HG03521 (cell line): Measurements from ENCODE around the gene SASH3.

Experiments used
- ATAC-seq: cut with Tn5 transposase; IDR thresholded peaks from one replicate; pipeline ENCODE4 v1.9.1; 2021; ENCODE audit warnings: mild to moderate bottlenecking, moderate library complexity; ENCODE audit not compliant: unreplicated experiment

SASH3 gene

DNA sequence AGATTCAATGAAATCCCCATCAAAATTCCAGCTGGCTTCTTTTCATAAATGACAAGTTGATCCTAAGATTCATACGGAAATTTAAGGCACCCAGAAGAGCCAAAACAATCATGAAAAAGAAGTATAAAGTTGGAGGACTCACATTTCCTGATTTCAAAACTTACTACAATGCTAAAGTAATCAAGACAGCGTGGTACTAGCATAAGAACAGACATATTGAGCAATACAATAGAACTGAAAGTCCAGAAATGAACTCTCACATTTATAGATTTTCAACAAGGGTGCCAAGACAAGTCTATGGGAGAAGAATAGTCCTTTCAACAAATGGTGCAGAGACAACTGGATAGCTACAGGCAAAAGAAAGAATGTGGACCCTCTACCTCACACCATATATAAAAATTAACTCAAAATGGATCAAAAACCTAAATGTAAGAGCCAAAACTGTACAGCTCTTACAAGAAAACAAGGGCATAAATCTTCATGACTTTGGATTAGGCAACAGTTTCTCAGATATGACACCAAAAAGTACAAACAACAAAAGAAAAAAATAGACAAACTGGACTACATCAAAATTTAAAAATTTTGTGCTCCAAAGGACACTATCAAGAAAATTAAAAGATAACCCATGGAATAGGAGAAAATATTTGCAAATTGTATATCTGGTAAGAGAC, 28.5 kb downstream of the SASH3 start:
- no peak for ATAC-seq

DNA sequence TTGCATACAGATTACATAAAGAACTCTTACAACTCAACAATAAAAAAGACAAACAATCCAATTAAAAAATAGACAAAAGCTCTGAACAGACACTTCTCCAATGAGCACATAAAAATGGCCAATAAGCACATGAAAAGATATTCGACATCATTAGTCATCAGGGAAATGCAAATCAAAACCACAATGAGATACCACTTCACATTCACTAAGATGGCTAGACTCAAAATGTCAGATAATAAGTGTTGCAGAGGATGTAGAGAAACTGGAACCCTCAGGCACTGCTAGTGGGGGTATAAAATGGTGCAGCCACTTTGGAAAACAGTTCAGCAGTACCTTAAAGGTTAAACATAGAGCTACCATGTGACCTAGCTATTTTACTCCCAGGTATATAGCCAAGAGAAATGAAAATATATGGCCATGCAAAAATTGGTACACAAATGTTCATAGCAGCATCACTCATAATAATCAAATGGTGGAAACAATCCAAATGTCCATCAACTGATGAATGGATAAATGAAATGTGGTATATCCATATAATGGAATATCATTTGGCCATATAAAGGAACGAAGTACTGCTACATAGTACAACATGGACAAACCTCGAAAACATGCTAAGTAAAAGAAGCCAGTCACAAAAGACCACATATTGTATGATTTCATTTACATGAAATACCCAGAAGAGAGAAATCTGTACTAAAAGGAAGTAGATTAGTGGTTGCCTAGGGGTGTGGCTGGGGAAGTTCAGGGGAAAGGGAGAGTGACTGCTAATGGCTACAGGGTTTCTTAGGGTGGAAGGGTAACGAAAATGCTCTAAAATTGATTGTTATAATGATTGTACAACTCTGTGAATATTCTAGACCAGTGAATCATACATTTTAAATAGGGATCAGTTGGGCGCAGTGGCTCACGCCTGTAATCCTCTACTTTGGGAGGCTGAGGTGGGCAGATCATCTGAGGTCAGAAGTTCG, 29.4 kb downstream of the SASH3 start:
- ATAC-seq, result no peak

DNA sequence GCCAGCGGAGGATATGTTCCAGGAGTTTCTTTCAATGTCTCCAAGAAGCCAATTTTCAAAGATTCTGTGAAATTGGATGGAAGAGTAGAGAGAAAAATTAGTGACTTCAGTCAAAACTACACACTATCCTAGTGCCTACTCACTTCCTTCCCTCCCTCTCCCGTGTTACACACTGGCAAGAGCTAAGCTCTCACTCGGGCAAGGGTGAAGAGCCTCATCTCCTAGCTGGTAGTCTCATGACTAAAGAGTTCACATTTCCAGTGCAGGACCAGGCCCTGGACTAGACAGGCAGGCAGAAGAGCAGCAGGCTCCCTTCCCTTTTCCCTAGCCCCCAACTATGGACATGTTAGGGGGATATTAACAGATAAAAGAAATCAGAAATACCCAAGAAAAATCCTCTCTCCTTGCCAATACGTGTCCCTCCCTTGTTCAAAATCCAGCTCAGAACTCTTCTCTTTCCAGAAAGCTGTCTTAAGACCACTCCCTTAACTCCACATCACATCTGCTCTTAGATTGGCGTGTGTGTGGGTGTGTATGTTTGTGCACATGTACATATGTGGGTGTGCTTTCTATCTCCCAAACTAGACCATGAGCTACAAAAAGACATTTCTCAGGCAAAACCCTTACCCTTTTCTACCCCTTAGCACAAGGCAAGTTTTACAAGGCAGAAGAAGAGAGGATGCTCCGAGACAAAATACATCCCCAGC, 34.1 kb downstream of the SASH3 start:
- no peak for ATAC-seq

DNA sequence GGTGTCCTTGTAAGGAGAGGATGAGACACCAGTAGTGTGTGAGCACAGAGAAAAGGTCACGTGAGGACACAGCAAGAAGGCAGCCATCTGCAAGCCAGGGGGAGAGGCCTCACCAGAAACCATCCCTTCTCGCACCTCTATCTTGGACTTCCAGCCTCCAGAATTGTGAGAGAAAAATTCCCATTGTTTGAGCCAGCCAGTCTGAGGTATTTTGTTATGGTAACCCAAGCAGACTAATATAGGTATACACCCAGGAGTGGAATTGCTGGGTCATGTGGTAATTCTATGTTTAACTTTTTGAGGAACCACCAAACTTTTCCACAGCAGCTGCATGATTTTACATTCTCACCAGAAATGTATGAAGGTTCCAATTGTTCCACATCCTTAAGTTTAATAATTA, 38.4 kb downstream of the SASH3 start:
- no peak for ATAC-seq

DNA sequence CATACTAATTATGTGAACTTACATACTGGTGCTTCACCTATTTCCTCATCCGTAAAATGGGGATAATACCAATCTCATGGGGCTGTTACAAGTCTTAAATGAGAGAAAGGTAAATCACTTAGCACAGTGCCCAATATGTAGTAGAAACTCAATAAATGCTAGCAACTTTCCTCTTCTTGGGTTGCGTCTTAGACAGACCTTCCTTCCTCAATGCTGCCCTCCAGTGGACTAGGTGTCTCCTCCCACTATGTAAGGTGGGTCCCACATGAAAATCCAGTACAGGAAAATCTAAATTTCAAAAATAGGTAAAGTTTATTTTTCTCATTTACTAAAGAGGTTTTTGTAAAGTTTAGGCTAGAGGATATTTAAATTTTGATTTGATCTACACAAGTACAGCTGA, 43.4 kb downstream of the SASH3 start:
- ATAC-seq, result no peak

DNA sequence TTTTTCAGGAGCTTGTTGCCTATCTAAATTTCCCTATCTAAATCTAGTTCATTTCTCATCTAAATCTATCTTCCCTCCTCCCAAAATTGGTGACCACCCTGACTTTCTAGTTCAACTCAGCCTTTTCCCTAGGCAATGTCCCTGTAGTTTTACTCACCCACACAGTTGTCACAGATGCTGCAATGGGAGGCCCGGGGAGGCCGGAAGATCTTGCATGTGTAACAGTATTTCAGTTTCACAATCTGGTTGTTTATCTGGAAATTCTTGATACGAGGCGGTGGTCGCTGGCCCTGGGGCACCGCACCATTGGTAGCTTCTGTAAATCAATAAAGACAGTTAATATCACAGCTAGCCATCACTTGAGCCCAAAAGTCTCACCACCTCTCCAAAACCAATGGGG, 43.8 kb downstream of the SASH3 start:
- no peak for ATAC-seq

DNA sequence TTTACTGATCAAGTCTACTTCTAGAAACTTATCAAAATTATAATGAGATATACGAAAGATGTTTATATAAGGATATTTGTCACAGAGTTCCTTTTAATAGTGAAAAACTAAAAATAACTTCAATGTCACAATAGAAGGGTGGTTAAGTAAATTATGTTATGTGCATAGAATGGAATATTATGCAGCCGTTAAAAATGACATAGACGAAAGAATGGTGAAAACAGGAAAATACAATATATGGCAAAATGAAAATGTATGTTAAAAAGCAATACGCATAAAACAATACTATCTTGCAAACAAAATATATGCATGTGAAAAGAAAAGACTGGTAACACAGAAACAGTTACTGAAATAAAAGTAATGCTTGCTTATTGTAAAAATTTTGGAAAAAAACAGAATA, 44.9 kb downstream of the SASH3 start:
- no peak for ATAC-seq

DNA sequence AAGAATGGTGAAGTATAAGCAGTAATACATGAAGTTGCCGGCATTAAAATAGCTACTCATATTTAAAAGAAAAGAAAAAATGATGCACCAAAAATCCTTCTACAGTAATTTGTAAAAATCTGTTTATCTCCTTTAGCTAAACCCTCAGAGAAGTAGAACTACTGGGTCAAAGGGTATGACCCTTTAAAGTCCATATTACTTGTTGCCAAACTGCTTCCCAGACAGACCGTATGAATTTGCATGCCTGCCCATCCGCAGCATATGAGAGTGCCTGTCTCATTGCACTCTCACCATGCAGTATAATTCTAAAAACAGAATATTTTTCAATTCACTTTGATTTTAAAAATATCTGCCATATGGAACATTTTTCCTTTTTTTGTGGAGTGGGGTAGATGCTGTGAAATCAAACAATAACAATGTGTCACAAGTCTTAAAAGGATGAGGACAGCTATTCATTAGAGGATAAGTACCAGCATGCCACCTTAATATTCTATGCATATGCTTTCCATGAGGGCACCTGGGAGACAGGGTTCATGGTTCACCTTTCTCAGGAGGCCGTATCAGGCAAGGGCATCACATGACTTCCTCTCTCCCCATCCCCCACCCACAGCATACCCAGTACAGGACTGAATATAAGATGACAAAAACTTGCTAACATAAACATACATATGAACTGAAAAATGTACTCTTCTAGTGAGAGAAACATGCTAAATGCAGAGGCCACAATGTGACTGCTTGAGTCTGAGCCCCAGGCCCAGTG, 46.2 kb downstream of the SASH3 start:
- no peak for ATAC-seq

DNA sequence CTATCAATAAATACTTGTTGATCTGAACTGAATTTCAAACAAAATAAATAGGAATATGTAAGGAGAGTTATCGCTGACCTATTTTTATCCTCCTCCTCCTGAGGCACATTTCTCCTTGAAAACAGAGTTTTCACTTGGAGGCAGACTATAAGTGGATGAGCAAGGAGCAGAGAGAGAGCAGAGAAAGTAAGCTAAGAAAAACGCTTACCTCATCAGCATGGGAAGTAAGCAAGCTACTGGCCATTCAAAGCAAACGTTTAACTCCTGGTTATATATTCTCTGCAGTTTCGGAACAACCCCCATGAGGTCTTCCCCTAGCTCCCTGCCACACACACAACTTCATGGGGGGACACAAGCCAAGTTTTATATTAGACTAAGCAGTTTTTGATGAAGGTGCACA, 50.7 kb downstream of the SASH3 start:
- no peak for ATAC-seq

DNA sequence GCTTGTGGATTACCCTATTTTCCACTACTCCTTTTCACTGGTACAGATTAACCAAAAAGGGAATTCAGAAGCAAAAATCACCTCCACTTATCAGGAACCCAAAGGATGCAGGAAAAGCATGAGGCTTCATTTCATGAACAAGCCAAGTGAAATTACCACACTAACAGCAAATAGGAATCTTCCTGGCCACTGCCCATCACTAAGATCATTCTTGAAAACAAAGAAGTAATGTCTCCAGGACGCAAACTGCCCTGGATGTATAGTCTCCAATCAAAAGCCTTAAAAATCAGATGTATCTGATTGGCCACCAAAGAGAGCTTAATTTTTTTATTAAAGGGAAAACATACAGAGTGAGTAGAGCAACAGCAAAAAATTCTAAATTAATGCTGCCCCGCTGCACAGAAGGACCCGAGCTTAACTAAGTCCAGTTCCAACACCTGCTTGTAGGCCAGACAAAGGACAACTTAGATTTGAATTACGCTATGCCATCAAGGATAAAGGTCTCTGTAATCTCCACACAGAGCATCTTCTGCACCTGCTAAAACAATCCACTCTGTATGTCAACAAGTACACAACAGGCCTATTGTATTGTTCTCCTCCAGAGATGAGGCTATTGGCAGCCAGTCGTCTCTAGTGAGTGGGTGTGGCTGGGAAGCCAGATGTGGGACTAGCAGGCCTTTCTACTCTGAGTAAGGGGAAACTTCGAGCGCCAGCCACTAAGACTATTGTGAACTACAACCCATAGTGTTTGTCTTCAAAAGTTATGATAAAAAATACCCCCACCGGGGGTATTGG, 51.5 kb downstream of the SASH3 start:
- ATAC-seq, result no peak

DNA sequence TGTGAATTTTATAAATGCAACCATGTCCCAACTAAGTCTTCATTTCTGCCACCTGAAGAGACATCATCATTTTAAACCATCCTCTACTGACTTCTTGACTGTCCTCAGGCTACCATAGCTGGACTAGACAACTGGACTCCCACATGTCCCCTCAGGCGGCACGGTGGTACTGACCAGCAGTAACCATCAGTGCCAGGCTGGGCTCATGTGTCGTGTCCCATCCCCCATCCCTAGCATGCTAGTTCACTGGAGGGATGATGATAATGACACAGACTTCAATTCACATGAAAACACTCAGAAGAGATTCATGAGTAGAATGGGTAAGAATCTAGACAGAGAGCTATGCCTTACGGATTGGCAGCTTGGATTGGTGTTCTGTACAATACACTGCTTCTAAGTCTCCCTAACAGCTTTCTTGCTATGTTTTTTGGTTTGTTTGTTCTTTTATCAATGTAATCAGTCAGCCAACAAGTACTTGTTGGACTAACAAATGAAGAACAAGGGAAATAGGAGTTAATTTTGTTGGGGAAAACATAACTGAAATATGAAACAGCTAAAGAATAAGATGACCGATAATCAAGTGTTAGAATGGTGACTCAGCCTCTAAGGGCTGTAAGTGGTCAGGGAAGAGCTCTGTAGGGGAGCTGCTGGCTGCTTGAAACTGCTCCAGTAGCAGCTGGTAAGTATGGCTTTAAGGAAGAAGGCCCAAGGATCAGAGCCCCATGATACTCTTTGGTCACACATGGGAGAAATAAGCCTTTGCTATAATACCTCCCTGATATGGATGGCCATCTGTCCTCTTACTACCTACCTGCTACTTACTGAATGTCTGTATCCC, 53.6 kb downstream of the SASH3 start:
- ATAC-seq, result no peak

DNA sequence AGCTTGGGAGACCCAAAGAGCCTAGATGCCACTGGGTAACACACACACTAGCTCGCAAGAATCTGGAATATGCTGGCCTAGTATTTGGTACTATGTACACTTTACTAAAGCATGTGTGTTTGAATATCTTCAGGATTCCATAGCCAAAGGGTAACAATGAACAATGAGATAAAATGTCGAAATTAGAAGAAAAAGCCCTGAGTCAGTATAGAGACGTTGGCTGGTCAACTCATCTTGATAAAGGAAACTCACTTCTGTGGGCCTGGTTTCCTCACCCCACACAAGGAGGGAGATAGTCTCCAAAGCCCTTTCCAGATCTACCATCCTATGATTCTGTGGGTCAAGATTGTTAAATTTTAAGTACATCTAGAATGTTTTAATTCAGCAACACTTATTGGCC, 57.1 kb downstream of the SASH3 start:
- ATAC-seq, result no peak

DNA sequence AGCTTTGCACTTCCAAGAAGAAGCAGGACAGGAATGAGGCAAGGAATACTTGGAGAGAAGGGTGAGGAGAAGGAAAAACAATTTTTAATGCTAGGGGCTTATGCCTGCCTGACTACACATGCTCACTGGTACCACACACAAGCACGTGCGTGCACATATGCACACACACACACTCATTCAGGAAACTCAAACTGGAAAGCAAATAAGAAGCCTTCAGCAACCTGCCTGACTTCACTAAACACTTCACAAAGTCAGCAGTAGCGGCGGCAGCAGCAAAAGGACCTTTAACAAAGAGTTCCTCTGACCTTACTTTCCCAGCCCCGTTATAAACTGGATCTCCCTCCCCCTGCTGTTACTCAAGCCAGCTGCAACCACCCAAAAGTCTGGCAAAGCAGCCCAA, 60.6 kb downstream of the SASH3 start:
- ATAC-seq, result no peak

DNA sequence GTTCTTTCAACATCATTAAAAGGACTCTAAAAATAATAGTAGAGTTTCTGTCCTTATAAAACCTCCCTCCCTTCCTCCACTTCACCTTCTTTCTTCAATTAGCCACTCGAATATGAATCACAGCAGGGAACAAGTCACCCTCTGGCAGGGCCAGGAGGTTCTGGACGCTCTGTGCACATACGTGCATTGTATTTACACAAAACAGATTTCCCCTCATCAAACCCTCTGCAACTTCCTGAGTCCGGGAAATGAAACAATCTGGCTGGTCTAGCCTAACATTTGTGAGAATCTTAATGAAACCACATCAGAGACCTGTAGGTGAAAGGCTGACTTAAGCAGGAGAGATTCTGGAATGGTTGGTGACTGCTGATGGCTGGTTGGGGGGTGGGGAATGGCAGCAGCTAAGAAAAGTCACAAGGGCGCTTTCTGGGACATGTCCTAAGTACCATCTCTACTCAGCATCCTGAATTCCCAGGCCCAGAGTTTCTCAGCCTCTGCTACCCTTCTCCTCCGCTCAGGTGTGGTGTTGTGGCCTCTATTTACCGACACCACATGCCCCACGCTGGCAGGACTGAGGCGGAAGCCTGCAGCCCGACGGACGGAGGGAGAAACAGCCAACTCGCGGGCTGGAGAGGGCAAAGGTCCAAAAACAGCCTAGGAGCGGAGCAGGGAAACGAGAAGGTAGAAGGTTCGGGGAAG, 62.9 kb downstream of the SASH3 start:
- ATAC-seq, result no peak

DNA sequence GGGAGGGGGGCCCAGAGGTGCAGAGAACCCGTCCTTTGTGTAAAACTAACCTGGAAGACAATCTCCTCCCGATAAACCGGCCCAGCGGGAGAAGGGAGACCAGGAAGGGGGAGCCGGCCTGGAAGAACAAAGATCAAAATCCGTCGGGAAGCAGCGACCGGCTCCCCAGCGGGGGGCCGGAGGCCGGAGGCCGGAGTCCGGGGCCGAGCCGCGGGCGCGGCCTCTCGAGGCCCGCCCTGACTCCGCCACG, 63.4 kb downstream of the SASH3 start:
- ATAC-seq, result no peak

DNA sequence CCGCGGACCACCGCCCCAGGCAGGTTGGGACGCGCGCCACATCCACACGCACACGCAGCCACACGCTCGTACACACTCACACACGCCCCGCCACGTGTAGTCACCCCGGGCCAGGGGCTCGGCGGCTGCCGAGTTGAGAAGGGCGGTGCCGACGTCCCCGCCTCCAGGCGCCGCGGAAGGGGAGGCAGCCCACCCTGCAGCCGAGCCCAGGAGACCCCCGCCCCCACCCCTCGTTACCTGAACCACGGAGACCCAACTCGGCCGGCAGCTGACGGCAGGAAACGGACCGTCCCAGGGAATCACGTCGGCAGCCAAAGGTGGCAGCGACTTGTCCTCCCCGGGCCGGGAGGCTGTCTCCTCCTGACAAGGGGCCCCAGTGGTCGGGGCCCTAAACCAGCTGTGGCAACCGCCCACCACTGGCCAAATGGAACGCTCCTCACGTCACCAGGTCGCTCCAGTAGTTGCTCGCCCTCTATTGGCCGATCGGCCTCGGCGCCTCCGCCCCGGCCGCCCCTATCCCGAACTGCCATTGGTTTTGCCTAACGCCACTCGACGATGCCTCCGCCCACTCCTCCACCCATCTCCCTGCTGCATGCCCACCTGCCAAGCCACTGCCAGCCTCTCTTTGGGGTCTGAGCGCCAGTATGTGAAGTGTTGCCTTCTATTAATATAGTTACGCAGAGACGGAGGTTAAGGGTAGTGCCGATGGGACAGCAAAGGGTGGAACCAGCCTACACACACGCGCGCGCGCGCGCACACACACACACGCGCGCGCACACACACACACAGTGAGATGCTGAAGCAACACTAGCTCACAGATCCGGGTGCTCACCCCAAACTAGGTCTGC, 63.9 kb downstream of the SASH3 start, which contains the start of gene ZDHHC9:
ZDHHC9 (minus strand) TSS at position 428 of the 848 bp plus-strand sequence. CDS start 1,941 bp downstream, outside the sequence.
- peak; percentile 97 for ATAC-seq
